ENCODE data around the gene TRPV5.

The TRPV5 gene

GRCh38 chr7:142918901-142919300 lies 14.6 kb downstream of the TRPV5 start:
- H3K9me3 ChIP-seq (ENCODE audit: severe bottlenecking) = no peaks in the 10 kb centered on the region
- no peaks in the 10 kb centered on the region for H3K4me1 ChIP-seq (ENCODE audit: insufficient read depth, poor library complexity, severe bottlenecking)
- H3K36me3 ChIP-seq (ENCODE audit: low read depth) = no peaks in the 10 kb centered on the region
- DNase-seq (ENCODE audit: low spot score) = no peak
- no peak for ATAC-seq (ENCODE audit: low read depth)
- no peak overlapping the region for H3K4me3 ChIP-seq (ENCODE audit: severe bottlenecking)
- no peak for TF ChIP-seq CTCF (IDR thresholded peaks at IDR 0.05; ENCODE audit: poor library complexity, severe bottlenecking)
- no peak overlapping the region for H3K27ac ChIP-seq (ENCODE audit: poor library complexity, severe bottlenecking)
- peaks cover 5% of the 10 kb centered on the region for H3K27me3 ChIP-seq (ENCODE audit: insufficient read depth, poor library complexity, severe bottlenecking)

DNA sequence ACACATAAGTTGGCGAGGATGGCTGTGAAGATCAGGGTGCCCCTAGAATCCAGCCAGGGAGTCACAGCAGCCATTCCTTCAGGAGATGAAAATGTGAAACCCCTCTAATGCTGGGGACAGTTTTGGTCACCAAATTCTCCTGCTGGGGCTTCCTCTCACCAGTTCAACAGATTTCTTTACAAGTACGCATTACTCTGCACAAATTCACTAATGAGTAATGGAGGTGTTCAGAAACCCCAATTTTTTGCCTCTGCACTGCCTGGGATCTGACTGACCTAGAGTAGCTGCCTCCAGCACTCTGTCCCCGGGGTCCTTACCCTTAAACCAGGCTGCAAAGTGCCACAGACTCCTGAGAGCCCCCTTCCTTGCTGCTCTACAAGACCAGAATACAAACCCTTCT lies 16.1 kb downstream of the TRPV5 start:
- H3K4me1 ChIP-seq (ENCODE audit: insufficient read depth, poor library complexity, severe bottlenecking) = no peaks in the 10 kb centered on the region
- peaks cover 5% of the 10 kb centered on the region for H3K27me3 ChIP-seq (ENCODE audit: insufficient read depth, poor library complexity, severe bottlenecking)
- DNase-seq (ENCODE audit: low spot score) (no peak), ATAC-seq (ENCODE audit: low read depth) (no peak)
- no peaks in the 10 kb centered on the region for H3K36me3 ChIP-seq (ENCODE audit: low read depth)
- no peak overlapping the region for H3K27ac ChIP-seq (ENCODE audit: poor library complexity, severe bottlenecking)
- TF ChIP-seq CTCF (IDR thresholded peaks at IDR 0.05; ENCODE audit: poor library complexity, severe bottlenecking) = no peak
- H3K4me3 ChIP-seq (ENCODE audit: severe bottlenecking) = no peak overlapping the region
- no peaks in the 10 kb centered on the region for H3K9me3 ChIP-seq (ENCODE audit: severe bottlenecking)

- no peak for ATAC-seq (ENCODE audit: low read depth)
- TF ChIP-seq CTCF (IDR thresholded peaks at IDR 0.05; ENCODE audit: poor library complexity, severe bottlenecking) = no peak
- Histone ChIP-seq H3K4me1 (ENCODE audit: insufficient read depth, poor library complexity, severe bottlenecking) (no peaks in the 10 kb centered on the region), H3K27me3 (ENCODE audit: insufficient read depth, poor library complexity, severe bottlenecking) (peaks cover 5% of the 10 kb centered on the region), H3K9me3 (ENCODE audit: severe bottlenecking) (no peaks in the 10 kb centered on the region), H3K27ac (ENCODE audit: poor library complexity, severe bottlenecking) (no peak overlapping the region), H3K4me3 (ENCODE audit: severe bottlenecking) (no peak overlapping the region), H3K36me3 (ENCODE audit: low read depth) (no peaks in the 10 kb centered on the region)
- no peak for DNase-seq (ENCODE audit: low spot score)
These were observed 17.0 kb downstream of the TRPV5 start for GRCh38 chr7:142916508-142916907.

DNA sequence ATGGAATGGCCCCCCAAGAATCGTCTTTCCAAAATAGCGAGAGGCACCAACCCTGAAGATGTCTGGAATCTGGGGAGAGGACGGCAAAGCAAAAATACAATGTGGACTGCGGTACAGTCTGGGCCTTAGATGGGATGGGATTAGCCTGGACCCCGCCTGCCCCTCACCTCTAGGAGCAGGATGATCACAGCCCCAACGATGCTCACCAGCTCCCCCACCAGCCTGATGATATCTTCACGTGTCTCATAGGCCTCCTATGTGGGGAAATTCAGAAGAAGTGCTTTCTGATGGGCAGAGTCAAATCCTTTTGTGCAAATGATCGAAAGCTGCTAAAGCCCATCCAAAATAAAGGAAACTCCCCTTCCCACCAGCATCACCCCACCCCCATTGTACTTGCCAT lies 18.2 kb downstream of the TRPV5 start:
- Histone ChIP-seq H3K9me3 (ENCODE audit: severe bottlenecking) (no peaks in the 10 kb centered on the region), H3K27ac (ENCODE audit: poor library complexity, severe bottlenecking) (no peak overlapping the region), H3K27me3 (ENCODE audit: insufficient read depth, poor library complexity, severe bottlenecking) (peaks cover 5% of the 10 kb centered on the region), H3K36me3 (ENCODE audit: low read depth) (no peaks in the 10 kb centered on the region), H3K4me1 (ENCODE audit: insufficient read depth, poor library complexity, severe bottlenecking) (no peaks in the 10 kb centered on the region), H3K4me3 (ENCODE audit: severe bottlenecking) (no peak overlapping the region)
- DNase-seq (ENCODE audit: low spot score) (no peak), ATAC-seq (ENCODE audit: low read depth) (no peak)
- no peak for TF ChIP-seq CTCF (IDR thresholded peaks at IDR 0.05; ENCODE audit: poor library complexity, severe bottlenecking)

- Histone ChIP-seq H3K36me3 (ENCODE audit: low read depth) (no peaks in the 10 kb centered on the region), H3K9me3 (ENCODE audit: severe bottlenecking) (no peaks in the 10 kb centered on the region), H3K27ac (ENCODE audit: poor library complexity, severe bottlenecking) (no peak overlapping the region), H3K4me3 (ENCODE audit: severe bottlenecking) (no peak overlapping the region), H3K27me3 (ENCODE audit: insufficient read depth, poor library complexity, severe bottlenecking) (peaks cover 5% of the 10 kb centered on the region), H3K4me1 (ENCODE audit: insufficient read depth, poor library complexity, severe bottlenecking) (no peaks in the 10 kb centered on the region)
- no peak for TF ChIP-seq CTCF (IDR thresholded peaks at IDR 0.05; ENCODE audit: poor library complexity, severe bottlenecking)
- no peak for DNase-seq (ENCODE audit: low spot score)
- no peak for ATAC-seq (ENCODE audit: low read depth)
These were observed 19.4 kb downstream of the TRPV5 start for GRCh38 chr7:142914121-142914520.

All from RWPE2 (cell line).